NCI-H128 (cell line): Measurements from ENCODE around the gene RUSF1.
A peak's percentile ranks its signal among the peaks of the same experiment; 100 is the strongest.
"Not testable (repeated sequence)": the region's sequence is repeated elsewhere in the genome, so short reads cannot be mapped to it uniquely, and the experiment has no call there.

Experiments used
- DNase-seq: peaks from one replicate; lab custom pipeline; 2025; ENCODE audit not compliant: unreplicated experiment; lab: John Stamatoyannopoulos, UW

The RUSF1 gene

DNA sequence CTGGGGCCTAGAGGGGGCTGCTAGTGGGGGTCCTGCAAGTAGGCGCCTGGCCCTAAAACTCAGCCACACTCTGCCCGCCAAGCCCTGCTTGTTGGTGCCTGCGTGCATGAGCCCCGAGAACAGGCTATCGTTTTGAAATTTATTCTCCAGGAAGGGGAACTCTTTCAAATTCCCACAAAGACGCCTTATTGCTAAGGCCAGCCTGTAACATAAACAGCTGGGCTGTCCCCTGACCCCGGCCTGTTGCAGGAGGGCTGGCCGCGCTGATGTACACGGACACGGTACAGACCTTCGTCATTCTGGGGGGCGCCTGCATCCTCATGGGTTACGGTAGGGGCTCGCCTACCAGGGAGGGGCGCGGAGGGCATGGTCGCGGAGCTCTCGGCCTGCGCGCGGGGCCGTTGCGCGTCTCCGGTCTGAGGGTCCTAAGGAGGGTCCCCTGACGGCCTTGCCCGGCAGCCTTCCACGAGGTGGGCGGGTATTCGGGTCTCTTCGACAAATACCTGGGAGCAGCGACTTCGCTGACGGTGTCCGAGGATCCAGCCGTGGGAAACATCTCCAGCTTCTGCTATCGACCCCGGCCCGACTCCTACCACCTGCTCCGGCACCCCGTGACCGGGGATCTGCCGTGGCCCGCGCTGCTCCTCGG lies 21.0 kb downstream of the RUSF1 start:
- DNase-seq: no peak

DNA sequence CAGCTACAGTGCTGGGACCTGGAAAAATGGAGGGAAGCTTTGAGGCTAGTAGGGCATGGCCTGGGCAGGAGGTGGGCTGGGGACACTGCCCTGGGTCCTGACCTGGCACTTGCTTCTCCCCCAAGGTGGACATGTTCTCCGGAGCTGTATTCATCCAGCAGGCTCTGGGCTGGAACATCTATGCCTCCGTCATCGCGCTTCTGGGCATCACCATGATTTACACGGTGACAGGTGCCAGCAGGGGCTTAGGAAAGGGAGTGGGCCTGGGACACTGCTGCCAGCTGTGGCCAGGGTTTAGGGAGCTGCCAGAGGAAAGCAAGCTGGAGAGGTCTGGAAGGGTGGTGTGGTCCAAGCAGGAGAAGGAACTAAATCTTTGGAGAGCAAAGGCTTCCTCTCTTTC lies 22.1 kb downstream of the RUSF1 start:
- DNase-seq: no peak

DNA sequence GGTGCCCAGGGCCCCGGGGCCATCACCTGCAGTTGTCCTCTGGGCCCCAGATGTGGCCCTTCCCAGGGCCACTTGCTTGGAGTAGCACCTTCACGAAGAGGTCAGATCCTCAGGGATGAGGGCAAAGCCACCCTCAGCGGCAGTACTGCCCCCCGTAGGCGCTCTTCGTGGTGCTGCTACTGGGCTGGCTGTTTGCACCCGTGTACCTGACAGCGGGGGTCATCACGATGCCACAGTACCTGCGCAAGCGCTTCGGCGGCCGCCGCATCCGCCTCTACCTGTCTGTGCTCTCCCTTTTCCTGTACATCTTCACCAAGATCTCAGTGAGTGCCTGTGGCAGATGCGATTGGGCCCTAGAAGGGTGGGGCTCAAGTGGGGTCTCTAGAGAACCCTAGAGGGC lies 22.6 kb downstream of the RUSF1 start:
- DNase-seq: no peak

DNA sequence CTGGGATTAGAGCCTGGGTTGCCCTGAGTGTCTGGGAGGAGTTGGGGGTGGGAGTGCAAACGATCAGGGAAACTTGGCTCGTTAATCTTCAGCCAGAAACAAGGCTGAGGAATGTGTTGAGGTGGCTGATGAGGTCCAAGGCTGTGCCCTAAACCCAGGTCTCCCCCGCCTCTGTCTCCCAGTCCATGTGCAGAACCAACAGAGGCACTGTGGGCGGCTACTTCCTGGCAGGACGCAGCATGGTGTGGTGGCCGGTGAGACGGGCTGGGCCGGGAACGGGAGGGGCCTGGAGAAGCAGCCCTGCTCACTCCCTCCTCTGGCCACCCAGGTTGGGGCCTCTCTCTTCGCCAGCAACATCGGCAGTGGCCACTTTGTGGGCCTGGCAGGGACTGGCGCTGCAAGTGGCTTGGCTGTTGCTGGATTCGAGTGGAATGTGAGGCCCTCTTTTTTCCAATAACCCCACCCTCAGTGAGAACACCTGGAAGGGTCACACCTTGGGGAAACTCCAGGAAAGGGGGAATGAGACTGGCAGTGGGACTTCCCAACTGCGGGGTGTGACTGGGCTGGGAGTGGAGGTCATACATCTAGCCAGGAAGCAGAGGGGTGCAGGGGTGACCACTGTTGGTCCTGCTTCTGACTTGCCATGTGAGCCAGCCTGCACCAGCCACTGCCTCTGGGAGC lies 23.6 kb downstream of the RUSF1 start:
- no peak for DNase-seq

DNA sequence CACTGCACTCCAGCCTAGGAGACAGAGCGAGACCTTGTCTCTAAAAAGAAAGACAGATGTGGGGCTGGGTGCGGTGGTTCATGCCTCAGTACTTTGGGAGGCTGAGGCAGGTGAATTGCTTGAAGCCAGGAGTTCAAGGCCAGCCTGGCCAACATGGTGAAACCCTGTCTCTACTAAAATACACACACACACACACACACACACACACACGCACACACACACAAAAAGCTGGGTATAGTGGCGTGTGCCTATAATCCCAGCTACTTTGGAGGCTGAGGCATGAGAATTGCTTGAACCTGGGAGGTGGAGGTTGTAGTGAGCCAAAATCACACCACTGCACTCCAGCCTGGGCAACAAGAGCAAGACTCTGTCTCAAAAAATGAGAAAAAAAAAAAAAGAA lies 24.1 kb downstream of the RUSF1 start:
- DNase-seq: not testable (repeated sequence)

DNA sequence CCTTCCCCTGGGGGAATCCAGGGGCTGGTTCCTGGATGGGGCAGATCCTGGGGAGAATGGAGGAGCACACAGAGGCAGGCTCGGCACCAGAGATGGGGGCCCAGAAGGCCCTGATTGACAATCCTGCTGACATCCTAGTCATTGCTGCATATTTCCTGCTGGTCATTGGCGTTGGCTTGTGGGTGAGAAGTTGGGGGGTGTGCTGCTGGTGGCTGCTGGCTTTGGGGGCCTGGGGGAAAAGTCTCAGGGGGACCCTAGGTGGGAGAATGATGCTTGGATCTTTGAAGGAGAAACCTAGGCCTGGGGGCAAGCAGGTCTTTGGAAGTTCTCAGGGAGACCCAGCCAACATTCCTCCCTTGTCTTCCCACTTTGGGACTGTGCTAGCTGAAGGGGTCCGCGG lies 25.1 kb downstream of the RUSF1 start, which contains the start of gene SLC5A2:
TSS of gene SLC5A2 (plus strand) at position 43 of the 400 bp plus-strand sequence. CDS start at position 57, 14 bp downstream.
- no peak for DNase-seq

DNA sequence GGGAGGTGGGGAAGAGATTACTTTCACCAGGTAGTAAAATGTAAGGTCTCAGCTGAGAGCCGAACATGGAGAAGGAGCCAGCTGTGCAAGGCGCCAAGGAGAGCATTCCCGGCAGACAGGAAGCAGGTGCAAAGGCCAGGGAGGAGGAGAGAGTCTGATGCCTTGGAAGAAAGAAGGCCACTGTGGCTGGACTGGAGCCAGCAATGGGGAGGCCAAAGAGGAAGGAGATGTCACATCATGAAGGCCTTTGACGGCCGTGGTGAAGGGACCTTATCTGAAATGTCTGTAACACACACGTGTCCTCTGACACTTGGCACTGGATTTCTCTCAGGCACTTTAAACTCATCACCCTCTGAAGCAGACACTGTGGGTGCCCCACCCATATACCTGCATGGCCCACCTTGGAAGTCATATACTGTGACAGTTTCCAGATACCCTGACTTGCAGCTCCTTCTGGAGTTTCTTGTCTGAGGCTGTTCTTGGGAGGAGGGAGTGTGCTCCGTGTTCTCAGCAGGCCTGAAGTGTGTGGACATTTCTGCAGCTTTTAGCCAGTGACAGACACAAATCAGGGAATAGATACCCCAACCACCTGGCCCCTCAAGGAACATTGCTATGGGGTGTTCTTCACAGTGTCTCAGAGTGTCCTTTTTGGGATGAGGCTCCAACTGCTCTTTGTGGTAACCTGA lies 27.2 kb downstream of the RUSF1 start:
- no peak for DNase-seq

DNA sequence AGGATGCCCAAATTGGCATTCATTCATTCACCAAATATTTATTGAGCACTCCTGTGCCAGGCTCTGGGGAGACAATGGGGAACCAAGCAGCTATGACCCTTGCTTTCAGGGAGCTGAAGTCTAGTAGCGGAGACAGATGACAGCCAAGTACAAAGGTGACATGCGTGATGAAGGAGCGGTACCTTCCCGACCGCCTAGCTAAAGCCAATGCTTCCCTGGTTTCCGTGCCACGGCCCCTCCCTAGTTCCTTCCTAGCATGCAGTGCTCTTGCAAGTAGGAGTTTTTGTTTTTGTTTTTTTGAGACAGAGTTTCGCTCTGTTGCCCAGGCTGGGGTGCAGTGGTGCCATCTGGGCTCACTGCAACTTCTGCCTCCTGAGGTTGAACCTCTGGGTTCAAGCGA lies 28.4 kb downstream of the RUSF1 start:
- DNase-seq: no peak

DNA sequence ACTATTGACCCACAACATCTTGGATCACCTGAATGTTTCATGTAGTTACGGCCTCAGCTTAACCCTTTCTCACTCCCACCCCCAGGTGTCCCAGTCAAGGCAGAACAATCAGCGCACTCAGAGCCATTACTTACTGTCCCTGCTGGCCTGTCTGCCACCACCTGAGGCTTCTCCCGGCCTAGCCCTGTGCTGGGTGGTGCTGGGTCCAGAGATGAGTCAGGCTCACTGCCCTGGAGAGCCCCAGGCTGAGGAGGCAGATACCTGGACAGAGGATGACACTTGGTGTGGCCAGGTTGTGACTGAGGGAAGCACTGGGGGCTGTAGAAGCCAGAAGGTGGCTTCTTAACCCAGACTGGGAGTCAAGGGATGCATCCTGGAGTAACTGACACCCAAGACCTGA lies 29.2 kb downstream of the RUSF1 start:
- no peak for DNase-seq

DNA sequence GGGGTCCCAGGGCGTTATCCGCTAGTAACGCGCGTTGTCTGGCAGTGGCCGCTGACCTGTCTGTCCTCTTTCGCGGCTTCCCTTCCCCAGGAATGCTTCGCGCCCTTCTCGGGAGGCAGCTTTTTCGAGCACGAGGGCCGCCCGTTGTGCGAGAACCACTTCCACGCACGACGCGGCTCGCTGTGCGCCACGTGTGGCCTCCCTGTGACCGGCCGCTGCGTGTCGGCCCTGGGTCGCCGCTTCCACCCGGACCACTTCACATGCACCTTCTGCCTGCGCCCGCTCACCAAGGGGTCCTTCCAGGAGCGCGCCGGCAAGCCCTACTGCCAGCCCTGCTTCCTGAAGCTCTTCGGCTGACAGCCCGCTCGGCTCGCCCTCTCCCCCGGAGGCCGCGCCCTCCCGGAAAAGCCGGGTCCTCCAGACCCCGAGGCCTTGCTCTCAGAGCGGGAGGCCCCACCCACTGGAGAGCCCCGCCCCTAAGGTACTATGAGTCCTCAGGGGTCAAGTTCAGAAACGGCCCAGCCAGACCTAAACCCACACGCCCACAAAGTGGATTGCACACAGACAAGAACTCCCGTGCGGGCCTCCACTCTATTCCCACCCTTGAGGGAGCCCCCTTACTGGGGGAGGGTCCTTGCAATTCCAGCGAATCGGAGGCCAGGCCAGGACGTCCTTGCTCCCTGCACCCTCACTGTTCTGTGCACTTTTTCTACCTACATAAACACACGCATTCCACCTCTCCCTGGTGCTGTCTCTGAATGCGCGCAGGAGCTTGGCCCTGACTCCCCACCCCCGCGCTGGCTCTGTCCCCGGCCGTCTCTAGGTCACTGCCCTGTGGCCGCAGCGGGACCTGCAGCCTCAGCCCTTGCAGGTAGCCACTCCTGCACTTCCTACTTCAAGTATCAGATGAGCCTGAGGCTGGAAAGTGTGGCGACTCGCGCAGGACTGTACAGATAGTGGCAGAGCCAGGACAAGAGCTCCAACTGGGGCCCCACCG lies 30.7 kb downstream of the RUSF1 start:
- no peak for DNase-seq

DNA sequence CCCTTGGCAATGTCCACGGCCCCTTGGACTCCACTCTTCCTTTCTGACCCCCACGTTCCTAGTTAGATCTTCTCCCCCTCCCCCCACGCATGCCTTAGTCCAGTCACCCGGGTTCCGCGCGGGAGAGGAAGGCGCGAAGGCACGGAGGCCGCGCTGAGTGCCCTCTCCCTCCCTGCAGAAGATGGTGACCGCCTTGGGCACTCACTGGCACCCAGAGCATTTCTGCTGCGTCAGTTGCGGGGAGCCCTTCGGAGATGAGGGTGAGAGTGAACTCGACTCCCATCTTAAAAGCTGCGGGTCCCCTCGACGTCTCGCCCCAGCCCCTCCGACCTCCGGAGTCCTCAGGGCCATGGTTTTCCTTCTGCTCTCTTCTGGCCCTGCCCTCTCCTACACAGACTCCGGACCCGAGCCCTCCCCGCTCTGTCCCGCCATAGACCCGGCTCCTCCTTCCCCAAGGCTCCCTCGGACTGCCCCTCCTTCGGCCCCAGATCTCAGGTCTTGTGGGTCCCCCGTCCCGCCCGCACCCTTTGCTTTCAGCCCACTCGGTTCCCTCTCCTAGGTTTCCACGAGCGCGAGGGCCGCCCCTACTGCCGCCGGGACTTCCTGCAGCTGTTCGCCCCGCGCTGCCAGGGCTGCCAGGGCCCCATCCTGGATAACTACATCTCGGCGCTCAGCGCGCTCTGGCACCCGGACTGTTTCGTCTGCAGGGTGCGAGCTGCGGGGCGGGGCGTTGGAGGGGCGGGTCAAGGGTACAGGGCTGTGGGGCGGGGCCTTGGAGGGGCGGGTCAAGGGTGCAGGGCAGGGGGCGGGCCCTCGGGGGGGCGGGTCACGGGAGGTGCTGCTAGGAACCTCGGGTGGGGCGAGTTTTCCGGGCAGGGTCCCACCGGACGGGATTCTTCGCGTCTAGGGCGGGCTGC lies 31.6 kb downstream of the RUSF1 start:
- DNase-seq: no peak

DNA sequence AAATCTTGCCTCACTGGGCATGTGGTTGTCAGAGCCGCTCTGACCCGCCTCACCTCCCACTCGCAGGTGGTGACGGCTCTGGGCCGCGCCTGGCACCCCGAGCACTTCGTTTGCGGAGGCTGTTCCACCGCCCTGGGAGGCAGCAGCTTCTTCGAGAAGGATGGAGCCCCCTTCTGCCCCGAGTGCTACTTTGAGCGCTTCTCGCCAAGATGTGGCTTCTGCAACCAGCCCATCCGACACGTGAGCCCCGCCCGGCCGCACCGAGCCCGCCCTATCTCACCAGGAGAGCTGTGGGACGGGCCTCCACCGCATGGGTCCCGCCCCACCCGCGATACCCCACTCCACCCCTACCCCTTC lies 32.3 kb downstream of the RUSF1 start:
- DNase-seq: no peak

DNA sequence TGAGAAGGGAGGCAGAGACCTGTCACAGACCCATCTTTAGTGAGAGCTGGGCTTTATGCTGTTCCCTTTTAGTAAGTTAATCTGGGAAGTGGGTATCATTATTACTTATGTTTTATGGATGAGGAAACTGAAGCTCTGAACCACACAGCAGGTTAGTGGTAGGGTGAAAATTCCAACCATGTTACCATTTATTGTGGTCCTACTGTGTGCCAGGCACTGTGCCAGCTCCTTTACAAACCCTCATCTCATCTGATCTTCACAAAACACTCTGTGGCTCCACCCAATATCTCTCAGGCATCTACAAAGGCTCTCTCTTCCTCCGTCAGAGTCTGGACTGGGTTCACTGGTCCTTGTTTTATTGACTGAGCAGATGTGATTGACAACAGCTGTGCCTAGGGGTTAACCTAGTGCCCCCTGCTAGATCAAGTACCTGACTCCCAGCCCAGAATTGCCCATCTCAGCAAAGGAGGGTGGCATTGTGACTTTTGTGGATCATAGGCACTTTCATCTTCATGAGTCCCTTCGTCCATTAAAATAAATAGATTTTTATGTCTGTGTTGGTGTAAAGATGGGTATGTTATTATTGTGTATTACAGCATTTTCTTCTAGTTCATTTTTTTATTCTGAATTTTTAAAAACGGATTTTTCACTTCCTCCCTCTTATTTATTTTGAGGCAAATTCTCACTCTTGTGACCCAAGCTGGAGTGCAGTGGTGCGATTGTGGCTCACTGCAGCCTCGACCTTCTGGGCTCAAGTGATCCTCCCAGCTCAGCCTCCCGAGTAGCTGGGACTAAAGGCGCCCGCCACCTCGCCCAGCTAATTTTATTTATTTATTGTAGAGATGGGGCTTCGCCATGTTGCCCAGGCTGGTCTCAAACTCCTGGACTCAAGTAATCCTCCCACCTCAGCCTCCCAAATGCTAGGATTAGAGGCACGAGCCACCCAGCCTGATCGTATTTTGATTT lies 33.1 kb downstream of the RUSF1 start:
- no peak for DNase-seq

DNA sequence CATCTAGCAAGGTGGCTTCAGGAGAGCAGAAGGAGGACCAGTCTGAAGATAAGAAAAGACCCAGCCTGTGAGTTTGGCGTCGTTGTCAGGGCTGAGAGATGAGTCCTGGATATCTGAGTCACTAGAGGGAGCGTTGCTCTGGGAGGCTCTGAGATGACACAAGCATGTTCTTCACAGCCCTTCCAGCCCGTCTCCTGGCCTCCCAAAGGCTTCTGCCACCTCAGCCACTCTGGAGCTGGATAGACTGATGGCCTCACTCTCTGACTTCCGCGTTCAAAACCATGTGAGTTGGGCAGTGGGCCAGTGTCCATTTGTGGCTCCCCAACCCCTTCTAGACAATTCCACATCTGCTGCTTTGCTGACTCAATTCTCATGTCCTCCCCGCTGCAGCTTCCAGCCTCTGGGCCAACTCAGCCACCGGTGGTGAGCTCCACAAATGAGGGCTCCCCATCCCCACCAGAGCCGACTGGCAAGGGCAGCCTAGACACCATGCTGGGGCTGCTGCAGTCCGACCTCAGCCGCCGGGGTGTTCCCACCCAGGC lies 33.9 kb downstream of the RUSF1 start:
- DNase-seq: no peak

DNA sequence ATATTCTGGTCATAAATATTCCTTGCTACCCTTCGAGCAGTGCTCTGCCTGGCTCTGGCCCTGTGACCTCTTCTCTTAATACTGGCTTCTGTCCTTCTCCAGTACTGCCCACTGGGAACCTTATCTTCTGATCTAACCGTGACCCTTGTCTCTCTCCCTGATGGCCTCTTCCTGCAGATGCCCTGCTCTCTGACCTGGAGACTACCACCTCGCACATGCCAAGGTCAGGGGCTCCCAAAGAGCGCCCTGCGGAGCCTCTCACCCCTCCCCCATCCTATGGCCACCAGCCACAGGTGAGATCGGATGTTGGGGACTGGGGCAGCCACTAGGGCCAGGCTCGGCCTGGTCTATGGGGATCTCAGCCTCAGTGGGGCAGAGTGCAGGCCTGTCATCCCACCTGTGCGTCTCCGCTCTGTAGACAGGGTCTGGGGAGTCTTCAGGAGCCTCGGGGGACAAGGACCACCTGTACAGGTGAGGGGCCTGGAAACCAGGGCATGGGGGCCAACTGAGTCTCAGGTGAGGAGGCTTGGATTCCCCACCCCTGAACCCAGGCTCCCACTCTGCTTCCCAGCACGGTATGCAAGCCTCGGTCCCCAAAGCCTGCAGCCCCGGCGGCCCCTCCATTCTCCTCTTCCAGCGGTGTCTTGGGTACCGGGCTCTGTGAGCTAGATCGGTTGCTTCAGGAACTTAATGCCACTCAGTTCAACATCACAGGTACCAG lies 34.8 kb downstream of the RUSF1 start:
- no peak for DNase-seq

DNA sequence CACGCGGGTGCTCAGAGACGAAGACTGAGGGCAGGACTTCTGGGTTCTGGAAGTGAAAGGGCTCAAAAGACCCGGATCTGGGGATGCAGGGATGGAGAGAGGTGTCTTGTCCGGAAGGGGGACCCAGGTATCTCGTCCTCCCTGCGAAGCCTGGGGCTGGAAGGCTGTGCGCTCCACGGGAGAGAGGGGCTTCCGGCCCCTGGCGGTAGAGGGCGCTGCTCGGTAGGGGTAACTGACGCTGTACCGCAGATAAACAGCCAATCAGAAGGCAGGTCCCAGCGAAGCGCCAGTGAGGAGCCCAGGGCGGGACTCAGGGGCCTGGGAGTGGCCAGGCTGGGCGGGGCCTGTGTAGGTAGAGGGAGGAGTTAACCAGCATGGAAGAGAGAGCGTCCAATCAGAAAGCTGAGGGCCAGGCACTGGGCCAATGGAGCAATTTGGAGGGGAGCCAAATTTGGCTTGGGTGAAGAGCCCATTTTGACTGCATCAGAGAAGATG lies 35.4 kb downstream of the RUSF1 start:
- DNase-seq: peak; percentile 73

DNA sequence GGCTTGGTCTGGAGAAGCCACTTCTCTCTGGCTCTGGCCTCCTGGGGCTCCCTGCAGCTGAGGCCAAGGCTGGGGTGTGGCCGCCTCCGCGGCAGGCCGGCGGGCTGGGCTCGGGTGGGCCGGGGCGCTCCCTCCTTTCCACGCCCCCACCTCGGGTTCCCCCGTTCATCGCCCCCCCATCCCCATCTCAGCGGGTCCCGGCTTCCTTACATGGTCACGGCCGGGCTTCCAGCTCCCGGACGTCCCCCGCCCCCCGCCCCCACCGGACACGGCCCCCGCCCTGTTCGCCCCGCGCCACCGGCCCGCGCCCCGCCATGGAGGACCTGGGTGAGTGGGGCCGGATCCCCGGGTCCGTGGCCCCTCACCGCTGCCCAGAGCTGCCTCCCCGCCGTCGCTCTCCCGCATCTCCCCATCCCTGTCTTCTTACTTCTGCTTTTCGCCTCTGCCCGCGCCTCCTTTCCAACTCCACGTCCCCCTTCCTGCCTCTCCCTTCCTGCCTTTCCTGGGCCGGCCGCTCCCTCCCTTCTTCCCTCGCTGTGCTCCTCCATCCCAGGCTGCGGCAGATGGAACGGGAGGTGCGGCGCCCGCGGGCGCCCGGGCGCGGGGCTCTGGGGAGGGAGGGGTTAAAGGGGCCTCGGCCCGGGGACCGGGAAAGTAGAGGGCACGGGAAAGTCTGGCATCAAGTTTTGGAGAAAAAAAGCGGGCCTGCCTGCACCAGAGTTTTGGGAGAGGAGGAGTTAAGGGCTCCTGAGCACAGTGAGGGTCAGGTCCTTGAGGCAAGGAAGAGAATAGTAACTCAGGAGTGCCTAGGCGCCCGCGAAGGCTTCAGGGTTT lies 36.1 kb downstream of the RUSF1 start, which contains the start of gene TGFB1I1:
TSS of gene TGFB1I1 (plus strand) at position 278 of the 834 bp plus-strand sequence. CDS start at position 315, 37 bp downstream.
- DNase-seq: no peak
